Neural progenitor cell (in vitro differentiated cells): ENCODE results near the gene FIP1L1. TPM values are rescaled to one million over a fixed set of nuclear protein-coding genes. Genes with fewer than 3 reads are reported as not detected.
A peak's percentile ranks its signal among the peaks of the same experiment; 100 is the strongest.

ENCODE experiments used
- DNase-seq: peaks from one replicate; pipeline ENCODE4 v3.0.0-alpha.2; 2016; ENCODE audit warnings: low spot score
- H2AFZ ChIP-seq: fragments of 200-600 bp; sonication (generic); replicated peaks from 2 replicates; pipeline ENCODE4 v1.6.1; 2016; ENCODE audit warnings: antibody characterized with exemption
- H3F3A ChIP-seq: fragments of 200-600 bp; sonication (generic); 2 replicates; pipeline ENCODE4 v1.6.1; 2016; ENCODE audit warnings: antibody characterized with exemption, low read depth
- H3K27ac ChIP-seq: fragments of 200-600 bp; sonication (generic); 2 replicates; pipeline ENCODE4 v1.5.1; 2016; ENCODE audit warnings: mild to moderate bottlenecking
- H3K27me3 ChIP-seq: fragments of 200-600 bp; sonication (generic); 2 replicates; pipeline ENCODE4 v1.6.1; 2016; ENCODE audit warnings: mild to moderate bottlenecking, moderate library complexity
- H3K36me3 ChIP-seq: fragments of 200-600 bp; sonication (generic); 2 replicates; pipeline ENCODE4 v1.5.1; 2016
- H3K4me1 ChIP-seq: fragments of 200-600 bp; sonication (generic); 2 replicates; pipeline ENCODE4 v1.6.1; 2016; ENCODE audit warnings: mixed run types
- H3K4me2 ChIP-seq: fragments of 200-600 bp; sonication (generic); 2 replicates; pipeline ENCODE4 v1.6.1; 2016
- H3K4me3 ChIP-seq: fragments of 200-600 bp; sonication (generic); 2 replicates; pipeline ENCODE4 v1.5.1; 2016
- H3K79me2 ChIP-seq: fragments of 200-600 bp; sonication (generic); 2 replicates; pipeline ENCODE4 v1.6.1; 2016; ENCODE audit warnings: low read depth
- H3K9ac ChIP-seq: fragments of 200-600 bp; sonication (generic); 2 replicates; pipeline ENCODE4 v1.6.1; 2016
- H3K9me3 ChIP-seq: fragments of 200-600 bp; sonication (generic); 2 replicates; pipeline ENCODE4 v1.5.1; 2016; ENCODE audit warnings: low read depth
- H4K20me1 ChIP-seq: fragments of 200-600 bp; sonication (generic); 2 replicates; pipeline ENCODE4 v1.6.1; 2016; ENCODE audit warnings: low read depth
- H3K27ac Mint-ChIP-seq: 3 replicates; pipeline ENCODE4 v1.8.0; 2021; ENCODE audit warnings: mixed read lengths
- H3K27me3 Mint-ChIP-seq: 2 replicates; pipeline ENCODE4 v1.8.0; 2022; ENCODE audit warnings: low read depth, mild to moderate bottlenecking, inconsistent platforms, moderate library complexity, mixed read lengths; ENCODE audit not compliant: insufficient read depth
- H3K36me3 Mint-ChIP-seq: 3 replicates; pipeline ENCODE4 v1.8.0; 2021; ENCODE audit warnings: mixed read lengths
- H3K4me1 Mint-ChIP-seq: 3 replicates; pipeline ENCODE4 v1.8.0; 2021; ENCODE audit warnings: mixed read lengths
- H3K4me3 Mint-ChIP-seq: 3 replicates; pipeline ENCODE4 v1.8.0; 2021; ENCODE audit warnings: mild to moderate bottlenecking, moderate library complexity, mixed read lengths
- H3K9me3 Mint-ChIP-seq: 3 replicates; pipeline ENCODE4 v1.8.0; 2020; ENCODE audit warnings: mixed read lengths
- EZH2 ChIP-seq: fragments of 200-600 bp; sonication (generic); IDR thresholded peaks from 2 replicates; pipeline ENCODE4 v1.6.1; 2017; ENCODE audit warnings: antibody characterized with exemption, mild to moderate bottlenecking, moderate library complexity
- EZH2phosphoT487 ChIP-seq: fragments of 200-600 bp; sonication (generic); IDR thresholded peaks from 2 replicates; pipeline ENCODE4 v1.6.1; 2017; ENCODE audit warnings: antibody characterized with exemption
- total RNA-seq: library from RNA; depleted of rRNA; stranded (reverse); fragments of >200 nt; gene quantifications from 2 replicates; pipeline ENCODE4 v1.2.3, GENCODE V29; 2015; ENCODE audit warnings: low replicate concordance
- TF ChIP-seq, protein P1 (sequence below): fragments of 200-600 bp; sonication (generic); IDR thresholded peaks from 2 replicates; pipeline ENCODE4 v1.5.1; 2017; ENCODE audit warnings: antibody characterized with exemption, mild to moderate bottlenecking

The FIP1L1 gene
- total RNA-seq, 1 donor from 2014 or later, result 88.5 TPM

DNA sequence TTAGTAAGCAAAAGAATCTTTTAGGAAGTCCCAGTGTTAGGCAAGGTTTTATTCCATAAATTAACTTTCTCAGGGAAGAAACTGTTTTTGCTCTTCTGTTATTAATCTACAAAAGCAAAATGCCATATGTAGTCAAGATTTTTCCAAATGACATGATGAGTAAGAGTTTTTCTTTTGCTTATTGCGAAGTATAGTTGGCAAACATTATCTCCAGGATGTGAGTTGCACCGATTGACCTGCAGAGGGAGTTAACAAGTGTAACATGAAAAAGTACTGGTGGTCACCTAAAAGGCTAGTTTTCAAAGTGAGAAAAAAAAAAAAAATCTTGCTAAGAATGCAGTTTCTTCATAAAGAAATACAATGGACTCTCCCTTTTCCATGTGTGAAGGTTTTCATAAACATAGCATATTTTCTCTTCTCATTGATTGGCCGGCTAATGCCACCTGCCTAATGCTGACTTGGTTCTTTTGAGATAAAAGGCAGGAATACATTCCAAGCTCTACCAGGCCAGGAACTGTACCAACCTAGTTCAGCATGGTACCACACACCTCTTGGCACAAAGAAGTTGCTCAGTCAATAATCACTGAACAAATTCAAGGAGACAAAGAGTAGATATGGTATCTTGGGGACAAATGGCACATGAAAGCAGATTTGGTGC lies 113.7 kb downstream of the FIP1L1 start:
- H3K4me1 ChIP-seq, result no peaks in the 10 kb centered on the region
- Mint-ChIP-seq H3K4me1 (no peaks in the 10 kb centered on the region), H3K36me3 (no peaks in the 10 kb centered on the region), H3K27ac (no peak overlapping the region), H3K9me3 (no peaks in the 10 kb centered on the region), H3K27me3 (peaks cover 2% of the 10 kb centered on the region), H3K4me3 (no peak overlapping the region)
- H3K79me2 ChIP-seq, result no peaks in the 10 kb centered on the region
- TF ChIP-seq, protein P1, sequence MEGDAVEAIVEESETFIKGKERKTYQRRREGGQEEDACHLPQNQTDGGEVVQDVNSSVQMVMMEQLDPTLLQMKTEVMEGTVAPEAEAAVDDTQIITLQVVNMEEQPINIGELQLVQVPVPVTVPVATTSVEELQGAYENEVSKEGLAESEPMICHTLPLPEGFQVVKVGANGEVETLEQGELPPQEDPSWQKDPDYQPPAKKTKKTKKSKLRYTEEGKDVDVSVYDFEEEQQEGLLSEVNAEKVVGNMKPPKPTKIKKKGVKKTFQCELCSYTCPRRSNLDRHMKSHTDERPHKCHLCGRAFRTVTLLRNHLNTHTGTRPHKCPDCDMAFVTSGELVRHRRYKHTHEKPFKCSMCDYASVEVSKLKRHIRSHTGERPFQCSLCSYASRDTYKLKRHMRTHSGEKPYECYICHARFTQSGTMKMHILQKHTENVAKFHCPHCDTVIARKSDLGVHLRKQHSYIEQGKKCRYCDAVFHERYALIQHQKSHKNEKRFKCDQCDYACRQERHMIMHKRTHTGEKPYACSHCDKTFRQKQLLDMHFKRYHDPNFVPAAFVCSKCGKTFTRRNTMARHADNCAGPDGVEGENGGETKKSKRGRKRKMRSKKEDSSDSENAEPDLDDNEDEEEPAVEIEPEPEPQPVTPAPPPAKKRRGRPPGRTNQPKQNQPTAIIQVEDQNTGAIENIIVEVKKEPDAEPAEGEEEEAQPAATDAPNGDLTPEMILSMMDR, result peak; percentile 77
- TF ChIP-seq EZH2, result no peak
- no peak for TF ChIP-seq EZH2phosphoT487
- H3K27ac ChIP-seq, result no peak overlapping the region
- no peak overlapping the region for H3K9ac ChIP-seq
- no peak overlapping the region for H3K4me3 ChIP-seq
- peak; percentile 49 for DNase-seq
- H3F3A ChIP-seq, result no peaks in the 10 kb centered on the region
- no peaks in the 10 kb centered on the region for H3K36me3 ChIP-seq
- no peaks in the 10 kb centered on the region for H4K20me1 ChIP-seq
- no peak overlapping the region for H3K4me2 ChIP-seq
- no peak overlapping the region for H2AFZ ChIP-seq
- no peaks in the 10 kb centered on the region for H3K27me3 ChIP-seq
- no peaks in the 10 kb centered on the region for H3K9me3 ChIP-seq

DNA sequence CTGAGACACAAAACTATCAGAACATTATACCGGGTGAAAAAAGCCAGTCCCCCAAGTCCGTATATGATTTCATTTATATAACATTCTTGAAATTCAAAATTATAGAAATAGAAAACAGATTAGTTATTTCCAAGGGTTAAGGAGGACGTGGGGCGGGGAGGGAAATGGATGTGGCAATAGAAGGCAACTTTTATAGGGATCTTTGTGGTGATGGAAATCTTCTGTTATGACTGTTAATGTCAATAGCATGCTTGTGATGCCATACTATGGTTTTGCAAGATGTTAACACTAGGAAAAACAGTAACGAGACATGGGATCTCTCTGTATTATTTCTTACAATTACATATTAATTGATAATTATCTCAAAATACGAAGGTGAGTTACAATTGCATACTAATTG lies 117.4 kb downstream of the FIP1L1 start:
- H3K9ac ChIP-seq, result no peak overlapping the region
- H3K36me3 ChIP-seq, result no peaks in the 10 kb centered on the region
- no peaks in the 10 kb centered on the region for H3K27me3 ChIP-seq
- H3K27ac ChIP-seq, result no peak overlapping the region
- no peaks in the 10 kb centered on the region for H3F3A ChIP-seq
- H3K9me3 ChIP-seq, result no peaks in the 10 kb centered on the region
- TF ChIP-seq, protein P1, result no peak
- TF ChIP-seq EZH2, result no peak
- no peak for TF ChIP-seq EZH2phosphoT487
- H3K4me1 Mint-ChIP-seq, result peaks cover 7% of the 10 kb centered on the region
- H3K27me3 Mint-ChIP-seq, result no peaks in the 10 kb centered on the region
- H3K36me3 Mint-ChIP-seq, result no peaks in the 10 kb centered on the region
- no peak for DNase-seq
- no peak overlapping the region for H3K27ac Mint-ChIP-seq
- no peak overlapping the region for H3K4me3 Mint-ChIP-seq
- no peak overlapping the region for H3K4me3 ChIP-seq
- no peak overlapping the region for H3K4me2 ChIP-seq
- peaks cover 14% of the 10 kb centered on the region for H3K4me1 ChIP-seq
- H2AFZ ChIP-seq, result no peak overlapping the region
- no peaks in the 10 kb centered on the region for H3K9me3 Mint-ChIP-seq
- H4K20me1 ChIP-seq, result no peaks in the 10 kb centered on the region
- H3K79me2 ChIP-seq, result no peaks in the 10 kb centered on the region

DNA sequence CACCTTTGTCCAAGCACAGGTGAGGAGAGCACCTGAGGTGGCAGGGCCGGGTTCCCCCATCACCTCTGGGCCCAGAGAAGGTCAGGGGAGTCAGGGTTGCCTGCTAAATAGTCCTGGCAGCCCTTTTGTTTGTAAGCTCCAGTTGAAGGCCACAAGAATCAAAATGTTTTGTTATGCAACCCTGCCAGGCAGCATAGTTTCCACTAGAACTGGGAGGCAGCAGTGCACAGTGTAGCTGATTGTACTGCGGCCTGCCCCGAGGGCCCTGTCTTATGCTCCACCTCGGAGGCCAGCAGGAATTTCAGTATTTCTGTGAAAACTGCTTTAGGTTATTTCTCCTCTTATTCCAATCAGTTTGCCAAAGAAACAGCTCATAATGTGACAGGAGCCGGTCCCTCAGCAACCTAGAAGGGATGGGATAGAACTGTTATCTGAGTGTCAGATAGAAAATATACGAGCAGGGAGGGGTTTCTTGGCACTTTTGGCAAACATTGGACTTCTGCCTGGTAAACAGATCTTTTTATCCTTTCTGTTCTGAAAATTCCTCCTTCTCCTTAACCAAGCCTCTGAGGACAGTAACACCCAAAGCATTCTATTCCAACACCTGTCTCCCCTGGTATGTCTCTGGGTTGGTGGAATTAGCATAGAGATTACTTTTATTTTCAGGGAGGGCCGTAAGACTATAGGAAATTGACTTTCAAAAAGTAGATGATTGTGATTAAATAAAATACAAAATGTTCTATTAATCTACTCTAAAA lies 120.2 kb downstream of the FIP1L1 start:
- H3K27ac Mint-ChIP-seq, result no peak overlapping the region
- TF ChIP-seq EZH2 (no peak), EZH2phosphoT487 (no peak)
- TF ChIP-seq, protein P1, result no peak
- H3K9me3 ChIP-seq, result no peaks in the 10 kb centered on the region
- H3K27me3 ChIP-seq, result no peaks in the 10 kb centered on the region
- peaks cover 14% of the 10 kb centered on the region for H3K4me1 ChIP-seq
- no peak overlapping the region for H3K4me3 Mint-ChIP-seq
- no peak overlapping the region for H3K4me3 ChIP-seq
- no peaks in the 10 kb centered on the region for H4K20me1 ChIP-seq
- no peaks in the 10 kb centered on the region for H3K79me2 ChIP-seq
- H3K27ac ChIP-seq, result no peak overlapping the region
- no peak overlapping the region for H3K9ac ChIP-seq
- peak overlapping the region; percentile 10 for H3K4me2 ChIP-seq
- H3F3A ChIP-seq, result no peaks in the 10 kb centered on the region
- H3K4me1 Mint-ChIP-seq, result peaks cover 7% of the 10 kb centered on the region
- peak; percentile 47 for DNase-seq
- no peaks in the 10 kb centered on the region for H3K36me3 ChIP-seq
- no peaks in the 10 kb centered on the region for H3K36me3 Mint-ChIP-seq
- H3K27me3 Mint-ChIP-seq, result no peaks in the 10 kb centered on the region
- peak overlapping the region; percentile 55 for H2AFZ ChIP-seq
- H3K9me3 Mint-ChIP-seq, result no peaks in the 10 kb centered on the region
